Kidney (tissue), 14 donors: ENCODE results near the gene CHST5. TPM values are rescaled to one million over a fixed set of nuclear protein-coding genes. Genes with fewer than 3 reads are reported as not detected.

Experiments used
- DNase-seq, 5 donors: peaks; one replicate each; pipeline ENCODE4 v3.0.0-alpha.2; 2013 to 2020
- FAIRE-seq: peaks from 2 replicates; lab custom pipeline; 2012; peaks lifted over from hg19 to GRCh38; lab: Jason Lieb, UNC
- H3K27ac ChIP-seq, 2 donors: one replicate each; pipeline ENCODE4 v1.7.0; 2013; ENCODE audit warnings: low read depth in 2 of 2, low read length in 2 of 2, inconsistent platforms in 1 of 2
- H3K27me3 ChIP-seq: one replicate; pipeline ENCODE4 v1.7.1; 2013; ENCODE audit warnings: low read length, inconsistent platforms; ENCODE audit not compliant: control insufficient read depth, insufficient read depth
- H3K36me3 ChIP-seq, 3 donors: one replicate each; pipeline versions ENCODE4 v1.7.0 to v1.7.1; 2013; ENCODE audit warnings: low read length in 3 of 3, control low read depth in 1 of 3, inconsistent platforms in 1 of 3; ENCODE audit not compliant: insufficient read depth in 3 of 3, control insufficient read depth in 2 of 3
- H3K4me1 ChIP-seq, 3 donors: one replicate each; pipeline versions ENCODE4 v1.7.0 to v1.7.1; 2013; ENCODE audit warnings: low read length in 3 of 3, inconsistent platforms in 1 of 3, low read depth in 1 of 3; ENCODE audit not compliant: control insufficient read depth in 2 of 3, insufficient read depth in 2 of 3
- H3K4me3 ChIP-seq, 3 donors: one replicate each; pipeline versions ENCODE4 v1.7.0 to v1.8.1; 2013; ENCODE audit warnings: low read length in 3 of 3, control low read depth in 1 of 3, inconsistent platforms in 1 of 3
- H3K9ac ChIP-seq, 3 donors: one replicate each; pipeline versions ENCODE4 v1.7.0 to v1.7.1; 2013; ENCODE audit warnings: low read length in 3 of 3, control low read depth in 1 of 3, inconsistent platforms in 1 of 3
- H3K9me3 ChIP-seq, 3 donors: one replicate each; pipeline versions ENCODE4 v1.7.0 to v1.7.1; 2013; ENCODE audit warnings: low read length in 3 of 3, control low read depth in 1 of 3, inconsistent platforms in 1 of 3; ENCODE audit not compliant: control insufficient read depth in 2 of 3, insufficient read depth in 1 of 3
- CTCF ChIP-seq: IDR thresholded peaks from 3 replicates; pipeline ENCODE4 v1.5.1; 2012; ENCODE audit warnings: mild to moderate bottlenecking, moderate library complexity, borderline replicate concordance; ENCODE audit not compliant: insufficient read depth; ENCODE audit errors: extremely low read depth
- intact Hi-C: fragments of 100-400 bp; cut with DNase I; formaldehyde crosslinking; loops from one replicate; pipeline ENCODE4 v1.11.1; 2022
- polyA plus RNA-seq: library from polyadenylated mRNA; stranded (reverse); fragments of 350-450 nt; fragmentation: Illumina TruSeq; extraction: RNeasy Lipid Tissue Mini Kit (QIAGEN cat#74804); gene quantifications from one replicate; pipeline ENCODE4 v1.2.3, GENCODE V29; 2014; ENCODE audit warnings: low read depth, low replicate concordance; ENCODE audit not compliant: insufficient read depth
- total RNA-seq: library from RNA; stranded (reverse); fragmentation: NEBNext Ultra II Directional; extraction: Animal tissue kit (Norgen Biotek cat#: 25700); gene quantifications from one replicate; pipeline ENCODE4 v1.2.1, GENCODE V29; 2021
- donor health status: control.
- donor health status: control.
- donor health status: control.
- donor health status: control.
- donor health status: control.
- donor health status: DM: yes; HTN: yes; CAD: no.
- donor health status: Normal renal cell carcinoma (clear cell type).

The CHST5 gene
- total and polyA plus RNA-seq, 2 donors from 2014 or later: 0.13 to 0.28 TPM

- Histone ChIP-seq H3K36me3 (no peaks in the 10 kb centered on the region), H3K9ac (no peak overlapping the region), H3K27ac (no peak overlapping the region), H3K9me3 (no peaks in the 10 kb centered on the region), H3K4me3 (no peak overlapping the region), H3K4me1 (no peaks in the 10 kb centered on the region), H3K27me3 (no peaks in the 10 kb centered on the region)
- intact Hi-C loops: no loop called here
- peak in 1 of 5 donors; percentile 73 for DNase-seq
- TF ChIP-seq CTCF: no peak
- FAIRE-seq: no peak
Measured at GRCh38 chr16:75529959-75530358, 5.9 kb downstream of the CHST5 start.

DNA sequence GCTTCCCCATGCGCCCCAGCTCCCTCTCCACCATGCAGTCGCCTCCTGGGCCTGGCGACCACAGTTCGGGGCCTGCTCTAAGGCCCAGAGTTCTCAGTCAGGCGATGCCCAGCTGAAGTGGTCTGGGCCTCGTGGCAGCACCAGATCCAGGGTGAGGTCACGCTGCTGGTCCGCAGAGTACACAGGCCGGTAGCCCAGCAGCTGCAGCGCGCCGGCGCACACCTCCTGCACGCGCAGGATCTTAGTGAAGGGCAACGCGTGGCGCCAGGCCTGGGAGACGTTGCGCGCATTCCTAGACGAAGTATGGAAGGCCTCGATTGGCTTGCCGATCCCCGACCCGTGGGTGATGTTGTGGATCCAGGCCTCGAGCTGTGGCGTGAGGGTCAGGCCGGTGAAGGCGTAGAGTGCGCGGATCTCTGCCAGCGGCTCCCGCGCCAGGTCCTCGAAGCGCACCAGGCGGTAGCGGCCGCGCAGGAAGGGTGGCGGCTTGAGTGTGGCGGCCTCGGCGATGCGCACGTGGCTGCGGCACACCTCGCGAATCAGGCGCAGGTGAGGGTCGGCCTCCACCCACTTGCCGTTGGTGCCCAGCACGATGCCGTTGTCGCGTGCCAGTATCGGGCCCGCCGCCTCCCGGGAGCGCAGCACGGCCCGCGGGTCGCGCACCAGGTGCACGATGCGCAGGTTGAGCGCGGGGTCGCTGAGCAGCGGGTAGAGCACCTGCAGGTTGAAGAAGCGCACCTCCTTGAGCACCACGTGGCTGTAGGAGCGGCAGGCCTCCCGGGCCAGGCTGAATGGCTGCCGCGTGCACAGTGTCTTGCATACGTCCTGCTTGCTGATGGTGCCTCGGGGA lies 6.6 kb downstream of the CHST5 start:
- Histone ChIP-seq H3K4me3 (no peak overlapping the region), H3K4me1 (no peaks in the 10 kb centered on the region), H3K27ac (no peak overlapping the region), H3K9me3 (no peaks in the 10 kb centered on the region), H3K27me3 (no peaks in the 10 kb centered on the region), H3K9ac (no peak overlapping the region), H3K36me3 (no peaks in the 10 kb centered on the region)
- DNase-seq (peak in 1 of 5 donors; percentile 54), FAIRE-seq (no peak)
- no peak for TF ChIP-seq CTCF
- intact Hi-C loops: no loop called here

- DNase-seq: no peak
- H3K9me3 ChIP-seq: no peaks in the 10 kb centered on the region
- H3K36me3 ChIP-seq: no peaks in the 10 kb centered on the region
- no peaks in the 10 kb centered on the region for H3K4me1 ChIP-seq
- no peak overlapping the region for H3K27ac ChIP-seq
- no peak overlapping the region for H3K4me3 ChIP-seq
- H3K27me3 ChIP-seq: no peaks in the 10 kb centered on the region
- no peak overlapping the region for H3K9ac ChIP-seq
- no peak for FAIRE-seq
- TF ChIP-seq CTCF: no peak
- intact Hi-C loops: no loop called here
Measured at GRCh38 chr16:75527825-75528299, 8.0 kb downstream of the CHST5 start.
